Panc1 (cell line): ENCODE results near the gene TMEM163. TPM values are rescaled to one million over a fixed set of nuclear protein-coding genes. Genes with fewer than 3 reads are reported as not detected.
A peak's percentile ranks its signal among the peaks of the same experiment; 100 is the strongest.
"Not testable (repeated sequence)": the region's sequence is repeated elsewhere in the genome, so short reads cannot be mapped to it uniquely, and the experiment has no call there.

ENCODE experiments used
- ATAC-seq: fragments of 200-7000 bp; cut with Tn5 transposase; 2 replicates; pipeline ENCODE4 v1.9.1; 2020; ENCODE audit warnings: mild to moderate bottlenecking, moderate library complexity
- BruUV-seq: library from RNA; stranded (reverse); fragments of 400-500 nt; replicated peaks from 2 replicates; lab custom pipeline; 2021; lab: Mats Ljungman, UMichigan
- CTCF ChIA-PET: fragments of 300-600 bp; sonication (Branson Sonifier 250); formaldehyde crosslinking; loops from one replicate; lab custom pipeline; 2022; ENCODE audit warnings: antibody characterized with exemption; lab: Charles Lee
- POLR2A ChIA-PET: fragments of 300-600 bp; sonication (Branson Sonifier 250); formaldehyde crosslinking; loops from one replicate; lab custom pipeline; 2022; ENCODE audit warnings: antibody characterized with exemption; lab: Charles Lee
- DNase-seq: peaks from one replicate; pipeline ENCODE4 v3.0.0-alpha.2; 2010; ENCODE audit warnings: low read depth, low spot score
- H3K27ac ChIP-seq: 2 replicates; pipeline ENCODE4 v1.5.1; 2011; ENCODE audit warnings: mild to moderate bottlenecking, low read length, inconsistent platforms
- H3K27me3 ChIP-seq: fragments of 200-500 bp; sonication (Bioruptor generic); 2 replicates; pipeline ENCODE4 v1.6.0; 2014; ENCODE audit warnings: low read length, inconsistent platforms; ENCODE audit not compliant: control insufficient read depth, insufficient read depth
- H3K36me3 ChIP-seq: fragments of 200-500 bp; sonication (Bioruptor generic); 2 replicates; pipeline ENCODE4 v1.5.1; 2014; ENCODE audit warnings: inconsistent platforms, mild to moderate bottlenecking, low read length, moderate library complexity; ENCODE audit not compliant: control insufficient read depth, insufficient read depth
- H3K4me1 ChIP-seq: 2 replicates; pipeline ENCODE4 v1.5.1; 2011; ENCODE audit warnings: inconsistent platforms, mild to moderate bottlenecking, low read length, moderate library complexity; ENCODE audit not compliant: control insufficient read depth, insufficient read depth
- H3K4me3 ChIP-seq, 2 experiments: 2 replicates each; pipeline ENCODE4 v1.5.1; 2011 to 2012; ENCODE audit warnings: low read depth in 2 of 2, low read length in 2 of 2, mild to moderate bottlenecking in 2 of 2, inconsistent platforms in 1 of 2, moderate library complexity in 1 of 2
- H3K9me3 ChIP-seq: fragments of 200-500 bp; sonication (Bioruptor generic); 2 replicates; pipeline ENCODE4 v1.5.1; 2014; ENCODE audit warnings: low read depth, mild to moderate bottlenecking, inconsistent platforms, low read length, moderate library complexity; ENCODE audit not compliant: control insufficient read depth, insufficient read depth
- POLR2AphosphoS5 ChIP-seq: IDR thresholded peaks from 2 replicates; pipeline ENCODE4 v1.6.1; 2012; ENCODE audit warnings: mild to moderate bottlenecking, low read depth, low read length, moderate library complexity
- SIN3A ChIP-seq: IDR thresholded peaks from 2 replicates; pipeline ENCODE4 v1.6.1; 2012; ENCODE audit warnings: low read depth, mild to moderate bottlenecking, low read length, moderate library complexity, borderline replicate concordance; ENCODE audit not compliant: insufficient read depth
- TCF7L2 ChIP-seq: IDR thresholded peaks from 2 replicates; pipeline ENCODE4 v1.6.1; 2011; ENCODE audit warnings: mild to moderate bottlenecking, low read depth, low read length, inconsistent platforms
- in situ Hi-C: cut with HindIII; loops from 2 replicates; pipeline ENCODE4 v1.10.0; 2016; ENCODE audit warnings: low sequenced_read_pairs, low pct_unique_long_range_greater_than_20kb
- intact Hi-C: fragments of 100-400 bp; cut with micrococcal nuclease; formaldehyde crosslinking; loops from one replicate; pipeline ENCODE4 v1.10.0; 2022; ENCODE audit not compliant: unreplicated experiment
- total RNA-seq: library from RNA; stranded (reverse); gene quantifications from one replicate; pipeline ENCODE4 v1.2.1, GENCODE V29; 2021; ENCODE audit not compliant: unreplicated experiment
- TF ChIP-seq, protein P1 (sequence below): fragments of 450-650 bp; IDR thresholded peaks from 2 replicates; pipeline ENCODE4 v1.5.1; 2017; ENCODE audit warnings: mild to moderate bottlenecking
- TF ChIP-seq, protein P2 (sequence below), 2 experiments: IDR thresholded peaks; 2 replicates each; pipeline ENCODE4 v1.6.1; 2011 to 2012; ENCODE audit warnings: low read depth in 2 of 2, control low read depth in 1 of 2, low read length in 1 of 2, mild to moderate bottlenecking in 1 of 2, moderate library complexity in 1 of 2; ENCODE audit not compliant: insufficient read depth in 1 of 2

TMEM163 gene
- total RNA-seq, 1 experiment from 2014 or later = not detected

DNA sequence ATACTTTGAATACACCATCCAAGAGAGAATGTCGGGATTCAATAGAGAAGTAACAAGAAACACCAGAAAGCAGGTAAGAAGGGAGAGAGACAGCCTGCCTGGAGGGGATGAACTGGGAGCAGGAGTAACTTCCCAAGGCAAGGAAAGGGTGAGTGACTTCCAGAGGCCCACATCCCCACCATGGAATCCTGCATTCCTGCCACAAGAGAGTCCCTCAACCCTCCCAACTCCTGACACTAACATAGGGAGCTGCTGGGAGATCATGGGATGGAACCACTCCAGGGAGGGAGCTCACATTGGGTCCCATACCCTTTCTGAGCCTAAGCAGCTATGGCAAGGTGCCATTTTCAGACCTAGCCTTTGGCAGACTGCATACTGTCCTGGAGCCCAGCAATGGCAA, 5.5 kb upstream of the TMEM163 start:
- Histone ChIP-seq H3K27me3 (peaks cover 35% of the 10 kb centered on the region), H3K4me3 (no peak overlapping the region), H3K27ac (no peak overlapping the region), H3K36me3 (no peaks in the 10 kb centered on the region), H3K4me1 (no peaks in the 10 kb centered on the region), H3K9me3 (no peaks in the 10 kb centered on the region)
- ChIA-PET CTCF (no interaction called here), POLR2A (no interaction called here)
- ATAC-seq = no peak
- TF ChIP-seq, protein P1, sequence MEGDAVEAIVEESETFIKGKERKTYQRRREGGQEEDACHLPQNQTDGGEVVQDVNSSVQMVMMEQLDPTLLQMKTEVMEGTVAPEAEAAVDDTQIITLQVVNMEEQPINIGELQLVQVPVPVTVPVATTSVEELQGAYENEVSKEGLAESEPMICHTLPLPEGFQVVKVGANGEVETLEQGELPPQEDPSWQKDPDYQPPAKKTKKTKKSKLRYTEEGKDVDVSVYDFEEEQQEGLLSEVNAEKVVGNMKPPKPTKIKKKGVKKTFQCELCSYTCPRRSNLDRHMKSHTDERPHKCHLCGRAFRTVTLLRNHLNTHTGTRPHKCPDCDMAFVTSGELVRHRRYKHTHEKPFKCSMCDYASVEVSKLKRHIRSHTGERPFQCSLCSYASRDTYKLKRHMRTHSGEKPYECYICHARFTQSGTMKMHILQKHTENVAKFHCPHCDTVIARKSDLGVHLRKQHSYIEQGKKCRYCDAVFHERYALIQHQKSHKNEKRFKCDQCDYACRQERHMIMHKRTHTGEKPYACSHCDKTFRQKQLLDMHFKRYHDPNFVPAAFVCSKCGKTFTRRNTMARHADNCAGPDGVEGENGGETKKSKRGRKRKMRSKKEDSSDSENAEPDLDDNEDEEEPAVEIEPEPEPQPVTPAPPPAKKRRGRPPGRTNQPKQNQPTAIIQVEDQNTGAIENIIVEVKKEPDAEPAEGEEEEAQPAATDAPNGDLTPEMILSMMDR = no peak
- TF ChIP-seq TCF7L2 (no peak), SIN3A (no peak), POLR2AphosphoS5 (no peak)
- TF ChIP-seq, protein P2, sequence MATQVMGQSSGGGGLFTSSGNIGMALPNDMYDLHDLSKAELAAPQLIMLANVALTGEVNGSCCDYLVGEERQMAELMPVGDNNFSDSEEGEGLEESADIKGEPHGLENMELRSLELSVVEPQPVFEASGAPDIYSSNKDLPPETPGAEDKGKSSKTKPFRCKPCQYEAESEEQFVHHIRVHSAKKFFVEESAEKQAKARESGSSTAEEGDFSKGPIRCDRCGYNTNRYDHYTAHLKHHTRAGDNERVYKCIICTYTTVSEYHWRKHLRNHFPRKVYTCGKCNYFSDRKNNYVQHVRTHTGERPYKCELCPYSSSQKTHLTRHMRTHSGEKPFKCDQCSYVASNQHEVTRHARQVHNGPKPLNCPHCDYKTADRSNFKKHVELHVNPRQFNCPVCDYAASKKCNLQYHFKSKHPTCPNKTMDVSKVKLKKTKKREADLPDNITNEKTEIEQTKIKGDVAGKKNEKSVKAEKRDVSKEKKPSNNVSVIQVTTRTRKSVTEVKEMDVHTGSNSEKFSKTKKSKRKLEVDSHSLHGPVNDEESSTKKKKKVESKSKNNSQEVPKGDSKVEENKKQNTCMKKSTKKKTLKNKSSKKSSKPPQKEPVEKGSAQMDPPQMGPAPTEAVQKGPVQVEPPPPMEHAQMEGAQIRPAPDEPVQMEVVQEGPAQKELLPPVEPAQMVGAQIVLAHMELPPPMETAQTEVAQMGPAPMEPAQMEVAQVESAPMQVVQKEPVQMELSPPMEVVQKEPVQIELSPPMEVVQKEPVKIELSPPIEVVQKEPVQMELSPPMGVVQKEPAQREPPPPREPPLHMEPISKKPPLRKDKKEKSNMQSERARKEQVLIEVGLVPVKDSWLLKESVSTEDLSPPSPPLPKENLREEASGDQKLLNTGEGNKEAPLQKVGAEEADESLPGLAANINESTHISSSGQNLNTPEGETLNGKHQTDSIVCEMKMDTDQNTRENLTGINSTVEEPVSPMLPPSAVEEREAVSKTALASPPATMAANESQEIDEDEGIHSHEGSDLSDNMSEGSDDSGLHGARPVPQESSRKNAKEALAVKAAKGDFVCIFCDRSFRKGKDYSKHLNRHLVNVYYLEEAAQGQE (IDR thresholded peaks at IDR 0.05; ENCODE audit: insufficient read depth in 1 of 2, low read depth in 2 of 2, low read length in 1 of 2) = no peak
- intact Hi-C loops (no loop called here), in situ Hi-C loops (no loop called here)
- no peak for DNase-seq
- no TSS peak for BruUV-seq

DNA sequence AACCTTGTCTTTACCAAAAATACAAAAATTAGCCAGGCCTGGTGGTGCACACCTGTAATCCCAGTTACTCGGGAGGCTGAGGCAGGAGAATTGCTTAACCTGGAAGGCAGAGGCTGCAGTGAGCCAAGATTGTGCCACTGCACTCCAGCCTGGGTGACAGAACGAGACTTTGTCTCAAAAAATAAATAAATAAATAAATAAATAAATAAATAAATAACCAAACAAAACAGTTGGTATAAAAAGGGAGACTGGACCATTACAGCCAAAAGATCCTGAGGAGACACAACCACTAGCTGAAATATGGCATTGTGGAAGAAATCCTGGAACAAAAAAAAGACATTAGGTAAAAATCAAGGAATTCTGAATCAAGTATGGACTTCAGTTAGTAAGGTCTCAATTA, 4.9 kb upstream of the TMEM163 start:
- H3K4me3 ChIP-seq, ATAC-seq, H3K4me1 ChIP-seq, CTCF ChIA-PET, intact Hi-C loops, DNase-seq, in situ Hi-C loops, H3K27ac ChIP-seq, H3K9me3 ChIP-seq, H3K36me3 ChIP-seq, POLR2A ChIA-PET, BruUV-seq: not testable (repeated sequence)
- H3K27me3 ChIP-seq = peaks cover 33% of the 10 kb centered on the region

DNA sequence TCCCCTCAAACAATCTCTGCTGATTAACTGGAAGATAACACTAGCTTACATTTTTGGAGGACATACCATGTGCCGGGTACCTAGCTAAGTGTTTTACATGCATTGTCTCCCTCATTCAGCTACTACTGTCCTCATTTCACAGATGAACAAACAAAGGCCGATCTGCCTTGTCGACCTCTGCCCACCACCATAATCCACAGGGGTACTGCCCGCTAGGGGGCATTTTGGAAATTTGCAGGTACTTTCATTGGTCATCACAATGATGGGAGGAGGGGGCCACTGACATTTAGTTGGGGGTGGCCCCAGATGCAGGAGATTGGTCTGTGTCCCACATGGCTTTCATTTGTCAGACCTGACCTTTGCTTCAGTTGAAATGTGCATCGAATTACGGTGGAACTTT, 3.9 kb upstream of the TMEM163 start:
- H3K36me3 ChIP-seq = no peaks in the 10 kb centered on the region
- in situ Hi-C loops = no loop called here
- H3K4me1 ChIP-seq = peaks cover 3% of the 10 kb centered on the region; the same call in 1 of the 2 replicates
- TF ChIP-seq, protein P1 = peak; percentile 48
- TF ChIP-seq POLR2AphosphoS5 = no peak
- no peak for ATAC-seq
- POLR2A ChIA-PET = no interaction called here
- BruUV-seq = no TSS peak
- no peak overlapping the region for H3K4me3 ChIP-seq
- H3K9me3 ChIP-seq = no peaks in the 10 kb centered on the region
- intact Hi-C loops = no loop called here
- no peak overlapping the region for H3K27ac ChIP-seq
- no peak for DNase-seq
- CTCF ChIA-PET = no interaction called here
- H3K27me3 ChIP-seq = peaks cover 36% of the 10 kb centered on the region
